ENCODE data around the gene ARHGEF28. TPM values are rescaled to one million over a fixed set of nuclear protein-coding genes. Genes with fewer than 3 reads are reported as not detected.

ARHGEF28 gene
- total and polyA plus RNA-seq, 2 of the 13 experiments (the other 11 are each of a cell fraction or from before 2014, with no cell fraction given), result 17.4 to 34.1 TPM

DNA sequence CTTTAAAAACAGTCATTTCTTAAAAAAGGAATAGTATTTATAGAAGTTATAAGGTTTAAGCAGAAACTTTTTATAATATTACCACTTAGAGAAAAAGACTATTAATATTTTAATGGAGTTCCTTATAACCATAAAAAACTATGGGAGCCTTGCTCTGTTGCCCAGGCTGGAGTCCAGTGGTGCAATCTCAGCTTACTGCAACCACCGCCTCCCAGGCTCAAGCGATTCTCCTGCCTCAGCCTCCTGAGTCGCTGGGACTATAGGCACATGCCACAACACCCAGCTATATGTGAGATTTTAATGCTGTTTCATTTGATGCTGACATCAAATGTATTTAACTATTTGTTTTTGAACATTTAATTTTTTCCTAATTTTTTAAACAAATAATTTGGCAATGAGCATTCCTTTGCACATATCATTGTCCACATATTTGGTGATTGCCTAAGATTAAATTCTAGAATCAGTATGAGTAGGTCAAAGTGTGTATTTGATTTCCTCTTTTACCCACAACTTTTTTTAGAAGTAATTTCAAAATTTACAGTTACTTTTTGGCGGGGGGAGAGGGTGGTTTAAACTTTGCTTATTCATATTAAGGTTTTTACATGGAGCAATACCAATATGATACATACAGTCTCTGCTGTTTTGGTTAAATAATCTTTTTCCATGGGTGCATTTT is 235.5 kb downstream of the ARHGEF28 start:
- 92% methylated on average over 4 of the region's 4 CpGs for WGBS (ENCODE audit: low lambda C conversion rate)
- Histone ChIP-seq H3K9ac (ENCODE audit: insufficient read depth, low read depth, low read length) (no peak overlapping the region), H3K27me3 (ENCODE audit: control insufficient read depth in 1 of 2, insufficient read depth in 2 of 2, low read length in 2 of 2) (no peaks in the 10 kb centered on the region), H4K20me1 (ENCODE audit: insufficient read depth, low read length) (no peaks in the 10 kb centered on the region), H3K36me3 (replicated peaks in 1 of 2; ENCODE audit: control insufficient read depth in 1 of 2, insufficient read depth in 2 of 2, low read length in 2 of 2) (peaks cover 27 to 59% of the 10 kb centered on the region in 2 experiments), H3K4me2 (ENCODE audit: low read depth, low read length) (no peak overlapping the region), H3K79me2 (ENCODE audit: insufficient read depth, low read length) (no peaks in the 10 kb centered on the region), H3K4me3 (replicated peaks in 1 of 3; ENCODE audit: insufficient read depth in 1 of 3, low read depth in 2 of 3, low read length in 3 of 3) (no peak overlapping the region), H2AFZ (ENCODE audit: low read length) (no peak overlapping the region), H3K4me1 (ENCODE audit: insufficient read depth, low read length) (peaks cover 76% of the 10 kb centered on the region), H3K9me3 (ENCODE audit: low read length) (no peaks in the 10 kb centered on the region), H3K27ac (ENCODE audit: extremely low read length, insufficient read depth, low read length) (peak overlapping the region; percentile 21)
- no peak; the same call in 2 of the 3 replicates for ATAC-seq
- FAIRE-seq, result no peak
- CTCF ChIA-PET (ENCODE audit: low intra/inter-chr PET ratio, low total read pairs), result no interaction called here
- in situ Hi-C loops (cut with HindIII; ENCODE audit: extremely low pct_ligation_motif_present, low pct_unique_long_range_greater_than_20kb), result no loop called here
- intact Hi-C loops (cut with micrococcal nuclease; ENCODE audit: unreplicated experiment), result no loop called here
- DNase-seq (ENCODE audit: low spot score), result peak; percentile 35
- no TSS peak for BruUV-seq (replicated peaks)
- POLR2A ChIA-PET, result no interaction called here
- TF ChIP-seq, protein P1, sequence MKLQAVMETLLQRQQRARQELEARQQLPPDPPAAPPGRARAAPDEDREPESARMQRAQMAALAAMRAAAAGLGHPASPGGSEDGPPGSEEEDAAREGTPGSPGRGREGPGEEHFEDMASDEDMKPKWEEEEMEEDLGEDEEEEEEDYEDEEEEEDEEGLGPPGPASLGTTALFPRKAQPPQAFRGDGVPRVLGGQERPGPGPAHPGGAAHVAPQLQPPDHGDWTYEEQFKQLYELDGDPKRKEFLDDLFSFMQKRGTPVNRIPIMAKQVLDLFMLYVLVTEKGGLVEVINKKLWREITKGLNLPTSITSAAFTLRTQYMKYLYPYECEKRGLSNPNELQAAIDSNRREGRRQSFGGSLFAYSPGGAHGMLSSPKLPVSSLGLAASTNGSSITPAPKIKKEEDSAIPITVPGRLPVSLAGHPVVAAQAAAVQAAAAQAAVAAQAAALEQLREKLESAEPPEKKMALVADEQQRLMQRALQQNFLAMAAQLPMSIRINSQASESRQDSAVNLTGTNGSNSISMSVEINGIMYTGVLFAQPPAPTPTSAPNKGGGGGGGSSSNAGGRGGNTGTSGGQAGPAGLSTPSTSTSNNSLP (IDR thresholded peaks at IDR 0.05; ENCODE audit: low read depth, low read length), result peak; percentile 50; the same call in 1 of the 2 replicates
- TF ChIP-seq, protein P2, sequence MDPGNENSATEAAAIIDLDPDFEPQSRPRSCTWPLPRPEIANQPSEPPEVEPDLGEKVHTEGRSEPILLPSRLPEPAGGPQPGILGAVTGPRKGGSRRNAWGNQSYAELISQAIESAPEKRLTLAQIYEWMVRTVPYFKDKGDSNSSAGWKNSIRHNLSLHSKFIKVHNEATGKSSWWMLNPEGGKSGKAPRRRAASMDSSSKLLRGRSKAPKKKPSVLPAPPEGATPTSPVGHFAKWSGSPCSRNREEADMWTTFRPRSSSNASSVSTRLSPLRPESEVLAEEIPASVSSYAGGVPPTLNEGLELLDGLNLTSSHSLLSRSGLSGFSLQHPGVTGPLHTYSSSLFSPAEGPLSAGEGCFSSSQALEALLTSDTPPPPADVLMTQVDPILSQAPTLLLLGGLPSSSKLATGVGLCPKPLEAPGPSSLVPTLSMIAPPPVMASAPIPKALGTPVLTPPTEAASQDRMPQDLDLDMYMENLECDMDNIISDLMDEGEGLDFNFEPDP (CRISPR knock-in tag; conservative IDR thresholded peaks at IDR 0.05), result no peak
- TF ChIP-seq CEBPB (IDR thresholded peaks at IDR 0.05; ENCODE audit: borderline replicate concordance, low read depth, low read length) (peak; percentile 52; the same call in 1 of the 2 replicates), EP300 (IDR thresholded peaks at IDR 0.05; ENCODE audit: low read depth in 2 of 2, low read length in 2 of 2) (peak in 1 of 2 experiments; percentile 35; a peak in 1 of 4 replicates), EP300 (CRISPR knock-in tag; IDR thresholded peaks at IDR 0.05; ENCODE audit: borderline replicate concordance) (no peak), ZNF589 (CRISPR knock-in tag; conservative IDR thresholded peaks at IDR 0.05) (no peak)
- TF ChIP-seq, protein P3, sequence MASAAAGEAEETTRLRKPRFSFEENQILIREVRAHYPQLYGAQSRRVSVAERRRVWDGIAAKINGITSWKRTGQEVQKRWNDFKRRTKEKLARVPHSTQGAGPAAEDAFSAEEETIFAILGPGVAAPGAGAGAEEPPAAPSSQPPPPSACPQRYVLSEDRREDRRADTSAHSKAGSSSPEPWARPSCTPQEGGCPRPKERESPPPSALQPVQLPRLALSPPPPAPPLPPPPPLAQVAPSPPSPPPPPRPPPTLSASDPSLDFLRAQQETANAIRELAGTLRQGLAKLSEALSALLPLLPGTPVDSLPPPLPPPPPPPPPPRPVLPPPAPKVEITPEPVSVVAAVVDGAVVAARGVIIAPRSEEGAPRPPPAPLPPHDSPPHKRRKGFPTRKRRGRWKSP (CRISPR knock-in tag; IDR thresholded peaks at IDR 0.05), result no peak
